Measurements from ENCODE around the gene ZBTB20. TPM values are rescaled to one million over a fixed set of nuclear protein-coding genes. Genes with fewer than 3 reads are reported as not detected.
A peak's percentile ranks its signal among the peaks of the same experiment; 100 is the strongest.

The ZBTB20 gene
- total RNA-seq, 1 experiment from 2014 or later: 12.8 TPM

- Histone ChIP-seq H3K4me3 (ENCODE audit: low read depth, low read length) (no peak overlapping the region), H3K4me1 (no peaks in the 10 kb centered on the region), H3K27me3 (replicated peaks; ENCODE audit: control insufficient read depth, insufficient read depth, low read length) (no peaks in the 10 kb centered on the region), H3K9me3 (no peaks in the 10 kb centered on the region), H3K36me3 (ENCODE audit: control insufficient read depth, insufficient read depth, low read length) (no peaks in the 10 kb centered on the region)
- Mint-ChIP-seq H3K36me3 (ENCODE audit: insufficient read depth, unreplicated experiment) (no peaks in the 10 kb centered on the region), H3K4me1 (ENCODE audit: low read depth, unreplicated experiment) (no peaks in the 10 kb centered on the region), H3K27me3 (ENCODE audit: insufficient read depth, unreplicated experiment) (peaks cover 4% of the 10 kb centered on the region), H3K4me3 (ENCODE audit: unreplicated experiment) (no peak overlapping the region), H3K9me3 (ENCODE audit: unreplicated experiment) (no peaks in the 10 kb centered on the region), H3K27ac (ENCODE audit: unreplicated experiment) (no peak overlapping the region)
- no peak for TF ChIP-seq CTCF (IDR thresholded peaks at IDR 0.05; ENCODE audit: insufficient read depth in 1 of 2, low read depth in 1 of 2, low read length in 1 of 2, severe bottlenecking in 1 of 2, unreplicated experiment in 1 of 2)
- CTCF ChIA-PET: no interaction called here
- intact Hi-C loops (cut with micrococcal nuclease; ENCODE audit: unreplicated experiment): no loop called here
- DNase-seq: no peak
- POLR2A ChIA-PET: no interaction called here
- no TSS peak for BruUV-seq (replicated peaks)
These were observed 860.8 kb downstream of the ZBTB20 start for GRCh38 chr3:114286266-114286665.

- DNase-seq: no peak
- ChIA-PET POLR2A (no interaction called here), CTCF (no interaction called here)
- Histone ChIP-seq H3K9me3 (no peaks in the 10 kb centered on the region), H3K4me1 (no peaks in the 10 kb centered on the region), H3K4me3 (ENCODE audit: low read depth, low read length) (no peak overlapping the region), H3K36me3 (ENCODE audit: control insufficient read depth, insufficient read depth, low read length) (no peaks in the 10 kb centered on the region), H3K27me3 (replicated peaks; ENCODE audit: control insufficient read depth, insufficient read depth, low read length) (no peaks in the 10 kb centered on the region)
- Mint-ChIP-seq H3K36me3 (ENCODE audit: insufficient read depth, unreplicated experiment) (no peaks in the 10 kb centered on the region), H3K27me3 (ENCODE audit: insufficient read depth, unreplicated experiment) (peaks cover 4% of the 10 kb centered on the region), H3K9me3 (ENCODE audit: unreplicated experiment) (no peaks in the 10 kb centered on the region), H3K4me3 (ENCODE audit: unreplicated experiment) (no peak overlapping the region), H3K4me1 (ENCODE audit: low read depth, unreplicated experiment) (no peaks in the 10 kb centered on the region), H3K27ac (ENCODE audit: unreplicated experiment) (no peak overlapping the region)
- BruUV-seq (replicated peaks): no TSS peak
- intact Hi-C loops (cut with micrococcal nuclease; ENCODE audit: unreplicated experiment): no loop called here
- TF ChIP-seq CTCF (IDR thresholded peaks at IDR 0.05; ENCODE audit: insufficient read depth in 1 of 2, low read depth in 1 of 2, low read length in 1 of 2, severe bottlenecking in 1 of 2, unreplicated experiment in 1 of 2): no peak
These were observed 861.3 kb downstream of the ZBTB20 start for GRCh38 chr3:114285648-114286230.

- H3K9me3 ChIP-seq: no peaks in the 10 kb centered on the region
- intact Hi-C loops (cut with micrococcal nuclease; ENCODE audit: unreplicated experiment): no loop called here
These were observed 862.4 kb downstream of the ZBTB20 start for GRCh38 chr3:114284644-114285043.

More at GRCh38 chr3:114284644-114285043, 862.4 kb downstream of the ZBTB20 start:
- H3K4me1 ChIP-seq: no peaks in the 10 kb centered on the region
- no peak overlapping the region for H3K27ac Mint-ChIP-seq (ENCODE audit: unreplicated experiment)
- no peaks in the 10 kb centered on the region for H3K36me3 Mint-ChIP-seq (ENCODE audit: insufficient read depth, unreplicated experiment)
- H3K4me1 Mint-ChIP-seq (ENCODE audit: low read depth, unreplicated experiment): no peaks in the 10 kb centered on the region
- DNase-seq: no peak
- H3K27me3 Mint-ChIP-seq (ENCODE audit: insufficient read depth, unreplicated experiment): peaks cover 4% of the 10 kb centered on the region
- ChIA-PET CTCF (no interaction called here), POLR2A (no interaction called here)
- BruUV-seq (replicated peaks): no TSS peak
- no peaks in the 10 kb centered on the region for H3K27me3 ChIP-seq (replicated peaks; ENCODE audit: control insufficient read depth, insufficient read depth, low read length)
- no peak overlapping the region for H3K4me3 Mint-ChIP-seq (ENCODE audit: unreplicated experiment)
- H3K4me3 ChIP-seq (ENCODE audit: low read depth, low read length): no peak overlapping the region
- H3K36me3 ChIP-seq (ENCODE audit: control insufficient read depth, insufficient read depth, low read length): no peaks in the 10 kb centered on the region
- H3K9me3 Mint-ChIP-seq (ENCODE audit: unreplicated experiment): no peaks in the 10 kb centered on the region
- TF ChIP-seq CTCF (IDR thresholded peaks at IDR 0.05; ENCODE audit: insufficient read depth in 1 of 2, low read depth in 1 of 2, low read length in 1 of 2, severe bottlenecking in 1 of 2, unreplicated experiment in 1 of 2): no peak

Small RNA genes lying within 50 kb of the gene (microRNA-seq; reads per million reads assigned to microRNA genes)
- 6.5 reads per million, percentile 39 among the genes with 10 or more reads in this experiment for gene MIR4796

Measured in Caco-2 (cell line).